Measurements from ENCODE around the gene C9orf152.
A peak's percentile ranks its signal among the peaks of the same experiment; 100 is the strongest.

The C9orf152 gene

GRCh38 chr9:110228321-110228720, 20.4 kb upstream of the C9orf152 start:
- no peak overlapping the region for H3K9ac ChIP-seq (ENCODE audit: low read depth, low read length)
- no peaks in the 10 kb centered on the region for H3K79me2 ChIP-seq (ENCODE audit: insufficient read depth, low read length)
- no peak overlapping the region for H3K27ac ChIP-seq (ENCODE audit: low read length)
- no peaks in the 10 kb centered on the region for H3K4me1 ChIP-seq (ENCODE audit: insufficient read depth, low read length)
- no peak overlapping the region for H2AFZ ChIP-seq (ENCODE audit: low read depth, low read length)
- H4K20me1 ChIP-seq (ENCODE audit: insufficient read depth, low read length): no peaks in the 10 kb centered on the region
- no peaks in the 10 kb centered on the region for H3K9me3 ChIP-seq (ENCODE audit: insufficient read depth, low read length, severe bottlenecking)
- ATAC-seq (ENCODE audit: insufficient read depth, low read depth) (no peak), DNase-seq (no peak)
- TF ChIP-seq EZH2 (IDR thresholded peaks at IDR 0.05; ENCODE audit: borderline replicate concordance, low read depth, low read length, severe bottlenecking): no peak
- TF ChIP-seq CTCF (IDR thresholded peaks at IDR 0.05; ENCODE audit: borderline replicate concordance, extremely low read depth, low read length, poor library complexity, severe bottlenecking): no peak
- H3K4me2 ChIP-seq (ENCODE audit: insufficient read depth, low read length): no peak overlapping the region
- H3K27me3 ChIP-seq (ENCODE audit: insufficient read depth, low read length, poor library complexity): no peaks in the 10 kb centered on the region
- H3K4me3 ChIP-seq (ENCODE audit: low read depth in 1 of 2, low read length in 2 of 2): no peak overlapping the region
- no peaks in the 10 kb centered on the region for H3K36me3 ChIP-seq (ENCODE audit: insufficient read depth, low read length)

DNA sequence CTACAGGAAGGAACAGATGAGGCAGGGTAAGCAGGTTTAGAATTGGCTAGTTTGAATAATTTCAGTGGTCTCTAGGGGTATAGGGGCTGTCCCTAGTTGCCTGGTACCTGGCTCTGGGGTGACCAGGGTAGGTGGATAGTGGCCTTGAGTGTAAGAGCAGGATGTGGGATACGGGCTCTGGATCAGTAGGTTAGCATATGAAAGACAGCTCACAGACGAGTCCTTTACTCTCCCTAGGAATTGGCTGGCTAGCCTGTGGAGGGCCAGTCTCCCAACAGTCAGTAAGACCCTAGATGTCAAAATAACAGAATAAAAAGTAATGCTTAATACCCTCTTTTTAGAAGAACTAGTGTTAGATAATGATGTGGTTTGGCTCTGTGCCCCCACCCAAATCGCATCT, 16.6 kb upstream of the C9orf152 start:
- Histone ChIP-seq H3K27ac (ENCODE audit: low read length) (no peak overlapping the region), H3K4me2 (ENCODE audit: insufficient read depth, low read length) (no peak overlapping the region), H3K27me3 (ENCODE audit: insufficient read depth, low read length, poor library complexity) (no peaks in the 10 kb centered on the region), H3K4me3 (ENCODE audit: low read depth in 1 of 2, low read length in 2 of 2) (no peak overlapping the region), H3K79me2 (ENCODE audit: insufficient read depth, low read length) (no peaks in the 10 kb centered on the region), H4K20me1 (ENCODE audit: insufficient read depth, low read length) (no peaks in the 10 kb centered on the region), H3K9me3 (ENCODE audit: insufficient read depth, low read length, severe bottlenecking) (no peaks in the 10 kb centered on the region), H3K4me1 (ENCODE audit: insufficient read depth, low read length) (no peaks in the 10 kb centered on the region), H3K36me3 (ENCODE audit: insufficient read depth, low read length) (no peaks in the 10 kb centered on the region), H3K9ac (ENCODE audit: low read depth, low read length) (no peak overlapping the region), H2AFZ (ENCODE audit: low read depth, low read length) (no peak overlapping the region)
- TF ChIP-seq EZH2 (IDR thresholded peaks at IDR 0.05; ENCODE audit: borderline replicate concordance, low read depth, low read length, severe bottlenecking) (no peak), CTCF (IDR thresholded peaks at IDR 0.05; ENCODE audit: borderline replicate concordance, extremely low read depth, low read length, poor library complexity, severe bottlenecking) (no peak)
- ATAC-seq (ENCODE audit: insufficient read depth, low read depth): no peak
- DNase-seq: no peak

- ATAC-seq (ENCODE audit: insufficient read depth, low read depth): no peak
- Histone ChIP-seq H4K20me1 (ENCODE audit: insufficient read depth, low read length) (no peaks in the 10 kb centered on the region), H3K79me2 (ENCODE audit: insufficient read depth, low read length) (no peaks in the 10 kb centered on the region), H3K9ac (ENCODE audit: low read depth, low read length) (no peak overlapping the region), H3K27ac (ENCODE audit: low read length) (no peak overlapping the region), H2AFZ (ENCODE audit: low read depth, low read length) (no peak overlapping the region), H3K4me1 (ENCODE audit: insufficient read depth, low read length) (peaks cover 4% of the 10 kb centered on the region), H3K36me3 (ENCODE audit: insufficient read depth, low read length) (no peaks in the 10 kb centered on the region), H3K4me3 (ENCODE audit: low read depth in 1 of 2, low read length in 2 of 2) (no peak overlapping the region), H3K9me3 (ENCODE audit: insufficient read depth, low read length, severe bottlenecking) (no peaks in the 10 kb centered on the region), H3K27me3 (ENCODE audit: insufficient read depth, low read length, poor library complexity) (no peaks in the 10 kb centered on the region), H3K4me2 (ENCODE audit: insufficient read depth, low read length) (no peak overlapping the region)
- TF ChIP-seq CTCF (IDR thresholded peaks at IDR 0.05; ENCODE audit: borderline replicate concordance, extremely low read depth, low read length, poor library complexity, severe bottlenecking): no peak
- TF ChIP-seq EZH2 (IDR thresholded peaks at IDR 0.05; ENCODE audit: borderline replicate concordance, low read depth, low read length, severe bottlenecking): no peak
- DNase-seq: no peak
Measured at GRCh38 chr9:110220809-110221208, 12.8 kb upstream of the C9orf152 start.

GRCh38 chr9:110217656-110218099, 9.7 kb upstream of the C9orf152 start:
- TF ChIP-seq EZH2 (IDR thresholded peaks at IDR 0.05; ENCODE audit: borderline replicate concordance, low read depth, low read length, severe bottlenecking): no peak
- peak; percentile 83 for TF ChIP-seq CTCF (IDR thresholded peaks at IDR 0.05; ENCODE audit: borderline replicate concordance, extremely low read depth, low read length, poor library complexity, severe bottlenecking)
- H3K4me3 ChIP-seq (ENCODE audit: low read depth in 1 of 2, low read length in 2 of 2): no peak overlapping the region
- DNase-seq (peak; percentile 9), ATAC-seq (ENCODE audit: insufficient read depth, low read depth) (peak; percentile 42; the same call in 2 of the 3 replicates)
- H2AFZ ChIP-seq (ENCODE audit: low read depth, low read length): peak overlapping the region; percentile 69; the same call in 1 of the 2 replicates
- H3K4me2 ChIP-seq (ENCODE audit: insufficient read depth, low read length): no peak overlapping the region
- H4K20me1 ChIP-seq (ENCODE audit: insufficient read depth, low read length): no peaks in the 10 kb centered on the region
- H3K27me3 ChIP-seq (ENCODE audit: insufficient read depth, low read length, poor library complexity): no peaks in the 10 kb centered on the region
- H3K27ac ChIP-seq (ENCODE audit: low read length): peak overlapping the region; percentile 59
- H3K9me3 ChIP-seq (ENCODE audit: insufficient read depth, low read length, severe bottlenecking): no peaks in the 10 kb centered on the region
- peak overlapping the region; percentile 36; the same call in 1 of the 2 replicates for H3K9ac ChIP-seq (ENCODE audit: low read depth, low read length)
- no peaks in the 10 kb centered on the region for H3K36me3 ChIP-seq (ENCODE audit: insufficient read depth, low read length)
- peaks cover 21% of the 10 kb centered on the region for H3K4me1 ChIP-seq (ENCODE audit: insufficient read depth, low read length)
- H3K79me2 ChIP-seq (ENCODE audit: insufficient read depth, low read length): no peaks in the 10 kb centered on the region

Measured in DND-41 (cell line).